Epithelial cell of prostate (primary cell): ENCODE data around the gene BRD3.
A peak's percentile ranks its signal among the peaks of the same experiment; 100 is the strongest.

Experiments used
- DNase-seq: peaks from one replicate; pipeline ENCODE4 v3.0.0-alpha.2; 2011; ENCODE audit warnings: low read depth, low spot score
- H3K27ac ChIP-seq: fragments of 450-650 bp; 2 replicates; pipeline ENCODE4 v1.5.1; 2017; ENCODE audit warnings: mild to moderate bottlenecking

Gene BRD3

DNA sequence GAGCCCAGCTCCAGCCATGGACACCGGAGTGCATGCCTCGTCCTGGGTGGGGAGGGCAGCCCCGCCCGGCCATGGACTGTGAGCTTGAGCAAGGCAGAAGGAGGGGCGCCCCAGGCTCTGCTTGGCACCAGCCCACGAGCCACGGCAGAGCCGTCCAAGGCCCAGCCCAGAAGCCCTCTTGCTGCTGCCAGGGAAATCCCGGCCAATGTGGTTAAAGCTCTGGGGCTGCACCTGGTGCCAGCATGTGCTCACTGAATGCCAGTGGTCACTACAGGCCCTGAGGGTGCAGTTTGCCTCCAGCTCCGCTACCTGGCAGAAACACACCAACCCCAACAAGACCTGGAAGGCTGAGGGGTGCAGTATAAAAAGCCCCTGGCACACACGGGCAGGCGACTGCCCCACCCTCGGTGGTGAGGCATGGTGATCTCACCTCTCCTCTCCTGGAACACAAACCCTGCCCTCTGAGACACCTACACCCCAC, 11.8 kb downstream of the BRD3 start:
- DNase-seq: peak; percentile 41
- H3K27ac ChIP-seq: peak overlapping the region; percentile 40

DNA sequence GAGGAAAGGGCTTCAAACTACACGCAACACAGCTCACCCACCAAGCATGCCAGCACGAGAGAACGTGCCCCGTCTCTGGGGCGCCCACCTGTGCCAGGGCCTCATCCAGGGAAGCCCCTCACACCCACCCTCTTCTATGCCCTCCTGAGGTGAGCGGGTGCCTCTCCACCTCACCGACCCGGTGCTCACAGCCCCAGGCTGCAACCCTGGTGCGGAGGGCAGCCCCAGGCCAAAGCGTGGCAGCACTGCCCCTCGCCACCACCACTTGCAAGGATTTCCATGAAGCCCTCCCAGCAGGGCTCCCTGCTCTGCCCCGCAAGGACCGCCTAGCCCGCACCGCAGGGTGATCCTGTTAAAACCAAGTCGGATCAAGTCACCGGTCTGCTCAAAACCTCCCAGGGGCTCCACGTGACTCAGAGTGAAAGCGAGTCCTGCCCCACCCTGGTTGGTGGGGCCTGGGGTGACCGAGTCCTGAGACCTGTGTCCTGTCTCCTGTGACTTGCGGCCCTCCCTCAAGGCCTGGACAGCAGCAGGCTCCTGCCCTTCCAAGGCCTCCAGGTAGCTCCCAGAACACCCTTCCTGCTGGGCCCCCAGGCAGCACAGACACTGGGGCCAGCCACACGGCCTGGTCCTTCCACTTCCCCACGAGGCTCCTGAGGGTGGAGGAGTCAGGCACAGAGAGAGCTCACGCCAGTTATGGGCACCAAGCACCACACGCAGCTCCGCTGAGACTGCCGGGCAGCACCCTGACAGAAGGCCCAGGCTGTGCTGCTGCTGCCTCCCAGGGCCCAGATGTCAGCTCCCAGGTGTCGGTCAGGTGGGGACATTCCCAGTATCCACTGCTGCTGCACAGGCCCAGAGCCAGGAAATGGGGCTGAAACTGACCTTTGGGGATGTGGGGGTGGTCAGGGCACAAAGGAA, 12.7 kb downstream of the BRD3 start:
- H3K27ac ChIP-seq: peak overlapping the region; percentile 40
- no peak for DNase-seq

DNA sequence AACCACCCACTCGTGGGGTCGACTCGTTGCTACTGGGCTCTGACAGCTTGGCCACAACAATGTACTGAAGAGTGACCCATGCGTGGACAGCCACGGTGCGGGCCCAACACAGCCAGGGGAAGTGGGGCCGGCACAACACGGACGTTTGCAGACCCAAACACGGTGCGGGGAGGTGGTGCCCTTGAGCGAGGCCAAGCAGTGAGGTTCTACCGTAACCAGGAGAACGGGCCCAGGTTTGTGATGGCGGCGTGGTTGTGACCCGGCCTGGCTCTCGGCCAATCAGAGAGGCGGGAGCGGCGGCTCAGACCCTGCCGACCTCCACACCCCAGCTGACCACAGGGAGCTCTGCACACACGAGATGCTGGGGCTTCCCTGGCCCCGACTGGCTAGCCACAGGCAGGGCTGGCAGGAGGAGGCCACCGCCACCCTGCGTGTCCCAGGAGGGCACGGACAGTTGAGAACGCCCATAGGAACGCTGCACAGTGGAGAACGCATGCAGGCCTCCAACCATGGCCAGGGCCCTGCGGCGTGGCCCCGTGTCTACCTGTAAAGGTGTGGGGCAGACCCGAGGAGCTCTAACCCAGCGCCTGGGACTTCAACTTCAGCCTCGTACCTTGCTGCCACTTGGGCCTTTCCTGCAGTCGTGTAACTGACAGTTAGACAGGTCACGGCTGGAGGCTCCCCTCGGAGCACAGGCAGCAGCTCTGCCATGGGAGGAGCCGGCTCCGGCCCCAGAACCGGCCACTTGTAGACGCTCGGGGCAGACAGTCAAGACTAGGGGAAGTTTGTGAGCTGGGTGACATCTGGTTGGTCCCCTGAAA, 13.7 kb downstream of the BRD3 start:
- no peak for DNase-seq
- no peak overlapping the region for H3K27ac ChIP-seq

DNA sequence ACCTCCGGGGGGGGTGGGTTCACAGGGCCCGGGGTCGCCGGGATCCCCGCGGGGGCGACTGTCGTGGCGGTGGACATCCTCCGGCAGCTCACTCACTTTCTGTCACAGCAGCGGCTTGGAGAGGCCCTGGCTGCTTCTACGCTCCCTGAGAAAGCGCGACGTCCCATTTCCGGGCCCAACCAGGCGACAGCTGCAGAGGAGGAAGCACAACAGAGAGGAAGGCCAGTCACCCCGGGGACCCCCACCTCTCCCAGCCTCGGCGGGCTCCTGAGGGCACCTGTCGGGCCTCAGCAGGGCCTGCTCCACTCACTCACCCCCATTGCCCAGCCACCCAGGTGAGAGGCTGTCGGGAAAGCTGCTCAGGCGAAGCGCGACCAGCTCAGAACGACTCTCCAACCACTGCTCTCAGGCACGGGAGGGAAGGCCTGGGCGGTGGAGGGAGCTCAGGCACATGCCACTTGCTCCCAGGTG, 14.4 kb downstream of the BRD3 start:
- no peak for DNase-seq
- no peak overlapping the region for H3K27ac ChIP-seq

DNA sequence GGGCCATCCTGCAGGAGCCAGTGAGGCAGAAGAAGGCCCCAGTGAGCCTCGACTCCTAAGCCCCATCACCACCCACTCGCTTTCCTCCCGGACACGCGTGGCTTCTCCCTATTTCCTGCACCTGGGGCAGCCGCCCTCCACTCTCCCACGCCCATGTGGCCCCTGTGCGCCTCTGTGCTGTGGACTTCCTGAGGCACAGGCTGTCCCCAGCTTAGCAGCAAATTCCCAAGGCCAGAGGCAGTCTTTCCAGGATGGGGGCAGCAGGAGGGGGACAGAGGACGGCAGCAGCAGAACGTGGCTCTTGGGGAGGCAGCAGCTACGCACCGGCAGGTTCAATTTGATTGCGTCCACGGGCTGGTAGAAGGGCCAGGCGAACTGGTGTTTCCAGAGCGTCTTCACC, 14.9 kb downstream of the BRD3 start:
- DNase-seq: no peak
- no peak overlapping the region for H3K27ac ChIP-seq

DNA sequence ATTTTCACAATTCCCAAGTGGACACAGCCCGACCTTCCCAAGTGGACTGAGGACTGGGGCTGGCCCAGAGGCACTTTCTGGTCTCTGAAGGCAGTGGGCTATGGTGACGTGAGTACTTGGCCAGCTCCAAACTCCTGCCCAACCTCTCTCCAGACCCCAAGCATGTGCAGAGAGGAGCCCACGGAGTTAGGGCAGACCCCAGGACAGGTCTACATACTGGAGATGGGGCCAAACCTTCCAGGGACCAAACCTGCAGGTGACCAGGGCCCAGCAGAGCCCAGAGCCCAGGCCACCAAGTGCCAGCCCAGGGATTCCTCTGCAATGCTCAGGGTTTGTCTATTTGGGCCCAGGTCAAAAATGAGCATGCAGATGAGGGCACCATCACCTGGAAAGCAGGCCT, 15.3 kb downstream of the BRD3 start:
- H3K27ac ChIP-seq: no peak overlapping the region
- DNase-seq: no peak

DNA sequence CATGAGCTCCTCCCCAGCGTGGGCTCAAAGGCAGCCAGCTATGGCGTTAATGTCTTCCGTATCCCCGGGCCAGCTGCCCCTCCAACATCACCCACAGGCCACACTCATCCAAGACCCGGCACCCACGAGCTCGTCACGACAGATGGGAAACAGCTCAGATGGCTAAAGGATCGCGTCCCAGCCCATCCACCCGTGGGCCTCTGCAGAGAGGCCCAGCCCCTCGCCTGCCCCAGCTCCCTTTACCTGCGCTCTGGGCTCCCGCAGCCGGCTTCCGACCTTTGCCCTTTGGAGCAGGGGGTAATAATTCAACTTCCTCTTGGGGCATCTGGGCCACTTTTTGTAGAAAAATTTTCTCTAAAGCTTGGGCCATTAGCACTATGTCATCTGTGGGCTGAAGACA, 16.5 kb downstream of the BRD3 start:
- no peak for DNase-seq
- no peak overlapping the region for H3K27ac ChIP-seq

DNA sequence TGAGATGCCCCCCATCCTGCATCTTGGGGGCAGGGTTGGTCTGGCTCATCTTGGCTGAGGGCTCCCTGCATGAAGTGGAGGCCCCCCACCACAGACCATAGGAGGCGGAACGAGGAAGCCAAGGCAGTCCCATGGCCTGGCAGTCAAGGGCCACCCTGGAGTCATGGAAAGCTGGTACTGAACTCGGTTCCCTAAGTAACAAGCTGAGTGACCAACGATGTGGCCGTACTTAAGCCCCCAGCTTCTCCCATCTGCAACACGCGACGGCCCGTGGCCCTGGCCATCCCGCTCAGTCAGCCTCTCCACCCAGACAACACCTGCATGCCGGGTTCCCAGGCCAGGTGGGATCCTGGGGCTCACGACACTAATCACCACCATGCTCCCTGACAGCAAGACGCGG, 17.1 kb downstream of the BRD3 start:
- H3K27ac ChIP-seq: no peak overlapping the region
- DNase-seq: no peak

DNA sequence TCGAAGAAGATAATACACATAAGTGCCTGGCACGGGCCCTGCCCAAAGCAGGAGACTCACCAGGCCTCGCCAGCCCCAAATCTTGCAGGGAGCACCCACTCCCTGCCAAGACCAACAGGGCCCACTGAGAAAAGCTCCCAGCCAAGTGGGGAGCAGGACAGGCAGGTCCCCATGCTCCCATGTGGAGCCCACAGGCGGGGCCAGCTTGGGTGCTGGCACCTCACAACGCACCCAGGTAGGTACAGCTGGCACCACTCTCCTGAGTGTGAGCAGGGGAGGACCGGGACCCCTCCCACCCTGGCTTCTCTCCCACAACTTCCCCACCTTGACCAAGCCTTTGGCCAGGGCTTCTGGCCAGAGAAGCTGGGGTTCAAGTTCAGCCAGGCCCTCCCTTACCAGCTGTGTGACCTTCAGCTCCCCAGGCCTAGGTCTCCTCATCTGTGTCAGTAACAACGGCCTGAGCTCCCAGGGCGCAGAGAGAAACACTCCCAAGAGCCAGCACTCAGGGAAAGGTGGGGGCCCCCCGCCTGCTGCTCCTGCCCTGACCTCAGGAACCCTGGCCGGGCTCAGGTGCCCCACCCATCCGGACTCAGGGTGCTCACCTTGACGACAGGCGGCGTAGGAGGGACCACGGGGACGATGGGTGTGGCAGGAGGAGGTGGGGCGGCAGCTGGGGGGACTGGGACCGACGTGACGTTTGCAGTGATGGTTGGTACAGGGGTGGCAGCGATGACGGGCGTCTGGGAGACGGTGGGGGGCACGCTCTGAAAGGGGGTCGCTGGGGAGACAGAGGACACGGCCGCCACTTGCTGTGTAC, 17.8 kb downstream of the BRD3 start:
- H3K27ac ChIP-seq: no peak overlapping the region
- no peak for DNase-seq

DNA sequence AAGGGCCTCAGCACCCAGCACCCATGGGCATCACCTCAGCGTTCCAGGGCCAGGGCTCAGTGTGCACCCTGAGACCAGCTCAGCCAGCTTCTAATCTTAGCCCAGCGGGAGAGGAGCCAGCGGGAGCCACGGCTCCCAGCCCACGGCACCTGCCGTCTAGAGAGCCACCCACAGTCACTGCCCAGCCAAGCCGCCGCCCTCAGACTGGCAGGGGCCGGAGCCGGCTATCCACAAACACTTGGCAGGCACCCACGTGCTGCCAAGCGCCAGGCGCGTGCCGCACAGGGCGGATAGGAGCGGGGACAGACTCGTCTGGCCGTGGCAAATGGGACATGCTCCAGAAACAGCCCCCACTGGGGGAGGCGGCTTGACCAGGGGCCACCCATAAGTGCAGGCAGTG, 18.6 kb downstream of the BRD3 start:
- no peak for DNase-seq
- no peak overlapping the region for H3K27ac ChIP-seq

DNA sequence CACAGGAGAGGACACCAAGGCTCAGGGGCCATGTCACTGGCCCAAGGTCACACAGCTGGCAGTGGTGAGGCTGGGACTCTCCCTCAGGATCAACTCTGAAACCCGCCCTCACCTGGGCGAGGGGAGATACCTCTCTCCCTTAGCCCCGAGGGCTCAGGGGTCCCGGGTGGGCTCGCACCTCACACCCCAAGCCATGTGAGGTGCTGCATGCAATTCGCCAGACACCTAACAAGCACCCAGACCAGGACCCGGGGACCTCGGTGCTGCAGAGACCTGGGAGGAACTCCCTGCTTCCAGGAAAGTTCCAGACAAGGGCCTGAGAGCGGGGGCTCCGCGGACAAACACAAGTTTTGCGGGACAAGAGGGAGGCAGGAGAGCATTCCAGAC, 19.3 kb downstream of the BRD3 start:
- H3K27ac ChIP-seq: no peak overlapping the region
- no peak for DNase-seq

DNA sequence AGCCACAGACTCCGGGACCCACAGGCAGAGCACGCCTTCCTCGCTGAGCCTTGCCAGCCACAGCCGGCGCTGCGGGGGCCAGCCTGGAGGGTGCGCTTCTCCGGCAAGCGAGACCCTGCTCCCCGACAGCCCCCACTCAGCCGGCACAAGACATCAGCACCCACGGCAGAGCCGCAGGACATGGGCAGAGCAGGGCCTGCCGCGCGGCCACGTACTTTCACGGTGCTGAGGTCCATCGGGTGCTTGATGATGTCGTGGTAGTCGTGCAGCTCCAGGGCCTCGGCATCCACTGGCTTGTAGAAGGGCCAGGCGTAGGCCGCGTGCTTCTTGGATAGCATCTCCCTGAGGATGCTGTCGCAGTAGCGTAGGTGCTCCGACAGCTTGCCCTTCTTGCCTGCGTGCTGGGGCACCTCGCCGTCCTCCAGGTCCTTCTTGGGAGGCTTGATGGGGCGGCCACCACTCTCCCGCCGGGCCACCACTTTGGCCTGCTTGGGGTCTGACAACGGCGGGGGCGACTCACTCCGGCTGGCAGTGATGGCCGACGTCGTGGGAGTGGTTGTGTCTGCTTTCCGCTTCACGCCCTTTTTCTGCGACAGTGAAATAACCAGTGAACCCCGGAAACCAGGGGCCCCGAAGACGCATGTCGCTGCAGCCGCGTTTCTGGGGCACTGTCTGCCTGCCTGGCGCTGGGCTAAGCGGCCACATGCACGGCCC, 19.8 kb downstream of the BRD3 start:
- no peak for DNase-seq

DNA sequence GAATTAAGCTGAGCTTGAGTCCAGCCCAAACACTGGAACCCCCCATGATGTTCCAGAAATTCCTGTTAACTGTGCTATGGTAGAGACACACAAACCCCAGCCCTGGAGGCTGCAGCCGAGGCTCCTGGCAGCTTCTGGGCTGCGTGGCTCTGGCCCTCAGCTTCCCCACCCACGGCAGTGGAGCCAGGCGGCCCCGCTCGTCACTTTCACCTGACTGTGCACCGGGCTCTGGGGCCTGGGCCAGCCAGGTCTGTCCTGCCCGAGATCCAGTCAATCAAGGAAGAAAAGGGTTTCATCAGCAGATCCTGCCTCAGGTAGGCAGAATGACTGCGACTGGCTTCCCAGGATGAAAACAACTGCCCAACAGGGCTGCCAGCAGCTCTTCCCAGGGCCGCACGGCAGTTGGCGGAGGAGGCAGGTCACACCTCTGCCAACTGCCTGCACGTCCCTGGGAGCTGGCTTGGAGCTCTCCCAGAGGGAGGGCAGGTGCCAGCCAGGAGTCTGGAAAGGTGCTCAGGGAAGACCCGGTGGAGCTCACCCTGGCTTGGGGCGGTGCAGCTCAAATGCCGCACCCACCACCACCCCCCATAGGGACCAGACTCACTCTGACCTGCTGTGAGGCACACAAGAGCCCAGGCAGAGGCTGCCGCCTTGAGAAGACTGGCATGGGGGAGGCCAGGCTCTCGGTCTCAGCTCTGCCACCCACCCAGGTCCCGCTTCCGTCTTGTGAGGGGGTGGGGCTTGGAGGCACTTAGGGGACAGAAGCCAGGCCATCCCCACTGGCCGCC, 20.7 kb downstream of the BRD3 start:
- no peak overlapping the region for H3K27ac ChIP-seq
- no peak for DNase-seq

More for the DNA sequence above, 19.8 kb downstream of the BRD3 start:
- no peak overlapping the region for H3K27ac ChIP-seq

DNA sequence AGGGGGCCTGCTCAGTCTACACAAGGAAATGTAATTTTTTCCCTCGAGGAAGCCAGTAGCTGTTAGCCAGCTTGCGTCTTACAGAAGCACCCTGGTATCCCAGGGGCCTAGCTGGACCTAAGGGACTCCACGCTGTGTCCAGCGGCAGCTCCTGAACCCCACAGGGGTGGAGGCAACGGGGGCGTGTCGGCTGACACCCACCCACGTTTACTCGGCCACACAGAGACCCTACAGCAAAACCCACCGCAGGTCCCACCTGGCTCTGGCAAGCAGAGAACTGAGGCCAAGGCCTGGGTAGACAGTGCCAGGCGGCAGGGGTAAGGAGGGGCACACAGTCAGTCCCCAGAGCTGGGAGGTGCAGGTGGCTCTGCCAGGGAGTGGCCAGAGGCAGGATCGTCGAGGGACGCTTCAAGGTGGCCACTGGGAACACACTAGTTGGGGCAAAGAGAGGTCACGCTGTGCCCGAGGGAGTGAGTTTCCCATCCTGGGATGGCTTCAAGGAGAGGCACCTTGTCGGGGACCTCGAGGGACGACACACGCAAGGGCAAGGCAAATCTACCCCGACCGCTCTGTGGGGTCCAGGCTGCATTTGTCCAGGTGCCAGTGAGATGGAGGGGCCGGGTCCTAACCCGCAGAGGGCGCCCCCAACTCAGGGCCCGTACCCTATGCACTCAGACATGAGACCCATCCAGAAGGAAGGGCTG, 21.8 kb downstream of the BRD3 start:
- no peak for DNase-seq
- H3K27ac ChIP-seq: no peak overlapping the region

DNA sequence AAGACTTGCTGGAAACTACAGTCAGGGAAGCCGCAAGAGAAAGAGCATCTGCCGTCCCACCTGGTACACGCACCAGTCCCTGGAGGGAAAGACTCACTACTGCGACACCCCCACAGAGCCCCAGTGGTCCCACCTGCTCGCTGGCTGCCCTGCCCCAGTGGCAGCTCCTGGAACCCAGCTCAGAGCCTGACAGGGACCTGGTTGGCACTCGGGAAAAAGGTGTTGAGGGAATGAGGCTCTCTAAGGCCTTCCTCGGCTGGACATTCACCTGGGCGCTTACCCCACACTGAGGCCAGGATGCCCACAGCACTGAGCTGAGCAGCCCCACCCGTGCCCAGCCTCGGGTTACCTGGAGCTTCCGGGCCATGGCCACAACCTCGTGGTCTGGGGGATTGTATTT, 22.9 kb downstream of the BRD3 start:
- DNase-seq: no peak
- H3K27ac ChIP-seq: no peak overlapping the region

DNA sequence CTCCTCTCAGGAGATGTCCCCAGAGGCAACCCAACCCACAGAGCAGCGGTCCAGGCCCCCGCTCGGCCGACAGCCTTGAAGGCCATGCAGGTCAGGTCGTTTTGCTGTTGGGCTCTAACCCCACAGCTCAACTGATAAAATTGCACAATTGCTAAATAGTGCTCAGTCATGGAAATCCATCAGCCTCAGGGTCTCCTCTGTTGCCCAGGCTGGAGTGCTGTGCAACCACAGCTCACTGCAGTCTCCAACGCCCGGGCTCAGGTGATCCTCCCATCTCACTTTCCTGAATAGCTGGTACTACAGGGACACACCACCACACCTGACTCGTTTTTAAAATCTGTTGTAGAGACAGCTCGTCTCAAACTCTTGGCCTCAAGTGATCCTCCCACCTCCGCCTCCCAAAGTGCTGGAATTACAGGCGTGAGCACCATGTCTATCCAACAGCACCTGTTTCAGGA, 24.3 kb downstream of the BRD3 start:
- no peak overlapping the region for H3K27ac ChIP-seq
- DNase-seq: no peak

DNA sequence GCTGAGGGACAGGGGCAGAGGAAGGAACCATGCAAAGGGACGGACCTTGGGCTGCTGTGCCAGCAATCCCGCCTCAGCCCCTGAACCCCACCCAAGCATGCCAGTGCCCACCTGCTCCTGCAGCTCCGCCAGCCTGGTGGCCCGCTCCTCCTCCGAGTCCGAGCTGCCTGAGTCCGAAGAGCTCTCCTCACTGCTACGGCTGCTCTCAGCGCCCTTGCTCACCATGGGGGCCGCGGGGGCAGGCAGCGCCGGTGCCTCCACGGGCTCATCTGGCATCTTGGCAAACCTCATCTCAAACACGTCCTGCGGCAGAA, 26.2 kb downstream of the BRD3 start:
- no peak overlapping the region for H3K27ac ChIP-seq
- DNase-seq: no peak
